GM13976 (cell line): ENCODE data around the gene SNED1.
"Not testable (repeated sequence)": the region's sequence is repeated elsewhere in the genome, so short reads cannot be mapped to it uniquely, and the experiment has no call there.

Source experiments
- DNase-seq: peaks from one replicate; pipeline ENCODE4 v3.0.0; 2012; ENCODE audit warnings: low spot score
- CTCF ChIP-seq: IDR thresholded peaks from 2 replicates; pipeline ENCODE4 v1.5.1; 2012; ENCODE audit warnings: borderline replicate concordance, mild to moderate bottlenecking; ENCODE audit not compliant: insufficient read depth; ENCODE audit errors: extremely low read depth, missing control alignments, control extremely low read depth
- in situ Hi-C: fragments of 300-500 bp; cut with MboI; formaldehyde crosslinking; loops from one replicate; pipeline ENCODE4 v1.12.0; 2022; ENCODE audit warnings: low sequenced_read_pairs, mixed read lengths, inconsistent platforms; ENCODE audit not compliant: unreplicated experiment

The SNED1 gene

DNA sequence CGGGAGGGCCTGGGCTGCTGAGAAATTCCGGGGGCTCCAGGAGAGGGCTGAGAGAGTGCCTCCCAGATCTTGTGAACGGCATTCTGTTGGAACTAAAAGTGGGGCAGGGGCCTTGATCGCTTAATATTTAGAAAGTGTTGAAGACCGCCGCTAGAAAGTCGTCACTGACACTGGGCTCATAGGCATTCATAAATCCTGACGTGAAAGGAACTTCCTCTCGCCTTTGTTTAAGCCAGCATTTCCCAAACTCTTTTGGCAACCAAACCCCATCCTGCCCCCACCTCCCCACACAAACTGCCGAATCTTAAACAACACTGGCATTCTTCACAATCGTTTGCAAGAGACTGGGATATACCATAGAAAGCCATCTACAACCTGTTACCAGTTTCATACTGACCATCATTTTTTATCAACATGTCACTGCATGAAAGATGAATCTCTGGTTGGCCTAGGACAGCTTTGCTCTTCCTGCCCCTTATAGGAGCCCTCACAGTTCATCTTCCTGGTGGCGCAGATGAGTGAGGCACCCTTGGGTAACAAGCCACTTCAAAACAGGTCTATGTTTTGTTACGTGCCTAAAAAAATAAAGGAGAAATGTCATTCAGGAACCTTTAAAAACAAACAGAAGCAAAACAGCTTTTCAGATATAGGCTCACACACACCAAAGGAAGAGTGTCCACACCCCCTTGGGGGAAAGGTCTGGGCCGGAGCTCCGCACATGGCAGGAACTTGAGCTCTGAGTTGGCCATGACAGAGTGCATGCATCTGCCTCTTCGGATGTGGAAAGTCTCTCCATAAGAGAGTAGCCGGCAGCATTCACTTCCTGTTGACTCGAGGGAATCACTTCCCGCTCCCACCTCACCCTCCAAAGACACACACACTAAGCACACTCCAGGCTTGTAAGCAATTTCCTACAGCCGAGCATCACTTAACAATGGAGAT is 90.6 kb downstream of the SNED1 start:
- in situ Hi-C loops = no loop called here
- TF ChIP-seq CTCF = no peak
- no peak for DNase-seq

- in situ Hi-C loops = no loop called here
- DNase-seq = no peak
- TF ChIP-seq CTCF = no peak
These were observed 92.8 kb downstream of the SNED1 start for GRCh38 chr2:241091201-241091600.

GRCh38 chr2:241091734-241092445 is 93.5 kb downstream of the SNED1 start:
- TF ChIP-seq CTCF = no peak
- DNase-seq = no peak
- in situ Hi-C loops = no loop called here

DNA sequence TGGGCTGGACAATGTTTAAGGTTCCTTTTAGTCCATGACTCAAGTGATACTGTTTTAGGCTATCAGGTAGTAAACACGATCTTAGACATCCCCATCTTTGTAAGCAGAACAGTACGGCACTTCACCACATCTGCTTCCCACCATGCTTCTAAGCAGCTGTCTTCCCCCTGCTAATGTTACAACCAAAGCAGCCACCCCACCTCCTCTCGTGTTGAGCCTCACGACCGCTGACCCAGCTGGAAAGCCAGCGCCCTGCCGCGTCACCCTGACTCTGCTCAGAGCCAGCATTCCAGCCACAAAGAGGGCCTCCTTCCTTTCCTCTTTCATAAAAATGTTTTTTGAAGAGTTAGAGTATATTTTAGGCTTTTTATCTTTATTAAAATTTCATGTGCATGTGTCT is 94.3 kb downstream of the SNED1 start:
- in situ Hi-C loops = no loop called here
- no peak for TF ChIP-seq CTCF
- no peak for DNase-seq

- DNase-seq, in situ Hi-C loops: not testable (repeated sequence)
These were observed 94.8 kb downstream of the SNED1 start for GRCh38 chr2:241093133-241093781.

GRCh38 chr2:241094172-241094571 is 95.8 kb downstream of the SNED1 start:
- in situ Hi-C loops = no loop called here
- no peak for DNase-seq
- TF ChIP-seq CTCF = no peak

- TF ChIP-seq CTCF = no peak
- no peak for DNase-seq
- in situ Hi-C loops = no loop called here
These were observed 96.6 kb downstream of the SNED1 start for GRCh38 chr2:241094924-241095420.
